GM12891 (cell line): ENCODE measurements around the gene CRLF3.

Experiments used
- POLR2A ChIP-seq: IDR thresholded peaks from 2 replicates; pipeline ENCODE4 v1.6.1; 2011; ENCODE audit warnings: low read depth, low read length, control low read depth
- POLR2AphosphoS5 ChIP-seq: IDR thresholded peaks from 2 replicates; pipeline ENCODE4 v1.6.1; 2011; ENCODE audit warnings: low read depth, low read length, control low read depth
- POU2F2 ChIP-seq: IDR thresholded peaks from 2 replicates; pipeline ENCODE4 v1.6.1; 2011; ENCODE audit warnings: low read depth, mild to moderate bottlenecking, control low read depth, low read length, moderate library complexity
- SPI1 ChIP-seq: IDR thresholded peaks from 2 replicates; pipeline ENCODE4 v1.6.1; 2011; ENCODE audit warnings: low read depth, low read length, control low read depth

DNA sequence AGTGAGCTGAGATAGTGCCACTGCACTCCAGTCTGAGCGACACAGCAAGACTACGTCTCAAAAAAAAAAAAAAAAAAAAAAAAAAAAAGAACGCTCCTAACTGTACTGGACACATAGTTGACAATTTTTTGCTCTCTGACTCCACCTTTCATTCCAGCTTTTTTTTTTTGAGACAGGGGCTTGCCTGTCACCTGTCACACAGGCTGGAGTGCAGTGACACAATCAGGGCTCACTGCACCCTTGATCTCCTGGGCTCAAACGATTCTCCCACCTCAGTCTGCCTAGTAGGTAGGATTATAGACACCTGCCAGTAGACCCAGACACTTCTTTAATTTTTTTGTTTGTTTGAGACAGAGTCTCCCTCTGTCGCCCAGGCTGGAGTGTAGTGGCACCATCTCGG, 2.6 kb upstream of the CRLF3 start:
- no peak for TF ChIP-seq POLR2AphosphoS5
- TF ChIP-seq POLR2A: no peak
- TF ChIP-seq SPI1: no peak
- no peak for TF ChIP-seq POU2F2
